Activated CD8-positive, alpha-beta memory T cell treated with anti-CD3 and anti-CD28 coated beads, Interleukin-2, amount 50 U/mL, for 4 hours (primary cell): ENCODE data around the gene CIAO2B.
"Not testable (repeated sequence)": the region's sequence is repeated elsewhere in the genome, so short reads cannot be mapped to it uniquely, and the experiment has no call there.

Experiments
- DNase-seq: peaks from one replicate; pipeline ENCODE4 v3.0.0-alpha.2; 2020

CIAO2B gene

GRCh38 chr16:66934138-66934838, at the start of gene CIAO2B:
TSS of gene CIAO2B (minus strand) at chr16:66934402. CDS start at chr16:66934364, 38 bp downstream.
- peak; percentile 90 for DNase-seq

DNA sequence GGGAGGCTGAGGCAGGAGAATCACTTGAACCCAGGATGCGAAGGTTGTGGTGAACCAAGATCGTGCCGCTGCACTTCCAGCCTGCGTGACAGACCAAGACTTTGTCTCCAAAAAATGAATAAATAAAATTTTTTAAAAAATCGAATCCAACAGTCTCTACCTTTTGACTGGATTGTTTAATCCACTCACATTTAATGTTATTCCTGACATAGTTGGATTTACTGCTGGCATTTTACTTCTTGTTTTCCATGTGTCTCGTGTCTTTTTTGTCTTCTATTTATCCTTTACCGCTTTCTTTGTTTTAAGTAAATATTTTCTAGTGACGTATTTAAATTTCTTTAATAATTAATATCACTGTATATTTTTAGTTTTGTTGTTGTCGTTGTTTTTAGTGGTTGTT, 48.8 kb upstream of the CIAO2B start:
- DNase-seq, result no peak

DNA sequence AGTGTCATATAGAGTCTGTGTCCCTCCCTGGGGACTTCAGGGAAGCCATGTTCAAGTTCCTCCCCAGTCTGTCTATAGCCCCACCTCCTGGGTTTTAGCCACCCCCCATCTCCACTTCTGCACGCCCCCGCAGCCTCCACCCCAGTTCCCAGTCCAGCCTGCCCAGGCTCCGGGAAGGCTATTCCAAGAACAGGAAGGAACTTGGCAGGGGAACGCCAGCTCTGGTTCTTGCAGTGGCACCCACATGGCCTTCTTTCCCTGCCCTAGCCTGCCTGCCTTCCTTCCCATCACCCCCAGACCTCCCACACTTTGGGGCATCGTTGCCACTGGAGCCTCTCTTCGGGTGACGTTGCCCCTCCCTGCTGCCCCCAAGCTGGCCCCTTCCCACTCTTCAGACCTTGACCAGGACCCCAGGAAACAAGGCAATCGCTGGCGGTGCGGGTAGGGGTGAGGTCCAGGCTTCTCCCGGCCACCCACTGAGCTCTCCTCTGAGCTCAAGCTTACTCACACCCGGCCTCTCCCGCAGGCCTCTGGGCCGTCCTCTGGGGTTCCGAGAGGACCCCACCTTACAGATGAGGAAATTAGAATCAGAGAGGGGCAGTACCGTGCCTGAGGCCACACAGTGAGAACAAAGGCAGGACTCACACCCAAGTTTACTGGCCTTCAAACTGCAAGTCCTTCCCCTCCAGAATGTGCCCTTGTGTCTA, 45.0 kb upstream of the CIAO2B start:
- DNase-seq, result no peak

- peak; percentile 91 for DNase-seq
These were observed 43.3 kb upstream of the CIAO2B start for GRCh38 chr16:66977341-66978113.

DNA sequence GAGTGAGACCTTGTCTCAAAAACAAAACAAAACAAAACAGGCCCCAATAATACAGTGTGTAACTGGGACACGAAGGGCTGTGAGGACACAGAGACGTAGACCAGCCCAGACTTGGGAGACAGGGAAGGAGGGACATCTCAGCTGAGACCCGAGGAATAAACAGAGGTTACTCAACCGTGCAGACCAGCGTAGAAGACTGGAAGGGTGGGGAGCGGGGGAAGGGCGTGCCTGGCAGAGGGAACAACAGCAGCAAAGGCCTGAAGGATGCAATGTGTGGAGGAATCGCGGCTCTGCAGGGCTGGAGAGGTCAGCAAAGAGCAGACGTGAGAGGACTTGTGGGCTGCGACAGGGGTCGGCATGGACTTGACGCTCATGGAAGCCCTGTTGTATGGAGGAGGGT, 42.5 kb upstream of the CIAO2B start:
- no peak for DNase-seq

- DNase-seq, result no peak
These were observed 41.2 kb upstream of the CIAO2B start for GRCh38 chr16:66975302-66975893.

- peak; percentile 37 for DNase-seq
These were observed 40.7 kb upstream of the CIAO2B start for GRCh38 chr16:66974932-66975246.

DNA sequence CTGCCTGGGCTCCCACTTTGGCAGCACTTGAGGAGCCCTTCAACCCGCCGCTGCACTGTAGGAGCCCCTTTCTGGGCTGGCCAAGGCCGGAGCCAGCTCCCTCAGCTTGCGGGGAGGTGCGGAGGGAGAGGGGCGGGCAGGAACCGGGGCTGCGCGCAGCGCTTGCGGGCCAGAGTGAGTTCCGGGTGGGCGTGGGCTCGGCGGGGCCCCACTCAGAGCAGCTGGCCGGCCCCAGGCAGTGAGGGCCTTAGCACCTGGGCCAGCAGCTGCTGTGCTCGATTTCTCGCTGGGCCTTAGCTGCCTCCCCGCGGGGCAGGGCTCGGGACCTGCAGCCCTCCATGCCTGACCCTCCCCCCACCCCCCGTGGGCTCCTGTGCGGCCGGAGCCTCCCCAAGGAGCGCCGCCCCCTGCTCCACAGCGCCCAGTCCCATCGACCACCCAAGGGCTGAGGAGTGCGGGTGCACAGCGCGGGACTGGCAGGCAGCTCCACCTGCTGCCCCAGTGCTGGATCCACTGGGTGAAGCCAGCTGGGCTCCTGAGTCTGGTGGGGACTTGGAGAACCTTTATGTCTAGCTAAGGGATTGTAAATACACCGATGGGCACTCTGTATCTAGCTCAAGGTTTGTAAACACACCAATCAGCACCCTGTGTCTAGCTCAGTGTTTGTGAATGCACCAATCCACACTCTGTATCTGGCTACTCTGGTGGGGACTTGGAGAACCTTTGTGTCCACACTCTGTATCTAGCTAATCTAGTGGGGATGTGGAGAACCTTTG, 40.1 kb upstream of the CIAO2B start:
- DNase-seq, result not testable (repeated sequence)

GRCh38 chr16:66973716-66974115, 39.5 kb upstream of the CIAO2B start:
- no peak for DNase-seq

GRCh38 chr16:66972983-66973382, 38.8 kb upstream of the CIAO2B start:
- no peak for DNase-seq

DNA sequence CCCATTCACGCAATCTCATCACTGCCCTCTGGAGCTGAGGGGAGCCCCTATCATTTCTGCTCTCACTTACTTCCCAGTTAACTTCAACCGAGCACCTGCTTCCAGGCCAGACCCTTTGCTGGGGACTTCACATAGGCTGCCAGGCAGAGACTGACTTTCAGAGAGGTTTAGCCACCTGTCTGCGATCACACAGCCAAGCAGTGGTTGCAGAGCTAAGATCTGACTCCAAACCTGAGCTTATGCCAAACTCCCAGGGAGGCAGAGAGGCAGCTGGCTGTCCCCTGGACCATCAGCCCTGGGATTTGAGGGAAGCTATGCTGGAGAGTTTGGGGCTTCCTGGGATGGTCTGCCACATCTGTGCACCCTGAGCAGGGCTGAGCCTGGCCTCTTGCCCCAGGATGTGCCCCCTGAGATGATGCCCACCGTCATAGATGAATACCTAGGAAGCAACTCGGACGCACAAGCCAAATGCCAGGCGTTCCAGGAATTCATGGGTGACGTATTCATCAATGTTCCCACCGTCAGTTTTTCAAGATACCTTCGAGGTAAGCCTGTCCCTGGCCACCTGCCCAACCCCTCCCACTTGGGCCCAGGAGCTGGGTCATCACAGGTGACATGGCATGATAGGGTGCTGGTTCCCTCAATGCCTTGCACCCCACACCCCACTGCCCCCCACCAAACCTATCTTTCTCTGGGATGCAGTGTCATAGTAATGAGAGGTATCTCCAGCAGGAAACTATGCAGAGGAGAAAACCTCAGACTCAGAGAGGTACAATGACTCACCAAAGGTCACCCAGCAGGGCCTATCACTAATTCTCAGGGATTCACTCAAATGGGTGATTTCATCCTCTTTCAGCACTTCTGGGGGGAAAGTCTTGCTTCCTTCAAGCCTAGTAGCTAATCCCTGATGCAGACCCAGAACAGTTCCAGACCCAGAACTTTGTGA, 36.8 kb upstream of the CIAO2B start:
- DNase-seq, result no peak

GRCh38 chr16:66968847-66969246, 34.6 kb upstream of the CIAO2B start:
- no peak for DNase-seq

- DNase-seq, result no peak
These were observed 29.8 kb upstream of the CIAO2B start for GRCh38 chr16:66964049-66964448.

DNA sequence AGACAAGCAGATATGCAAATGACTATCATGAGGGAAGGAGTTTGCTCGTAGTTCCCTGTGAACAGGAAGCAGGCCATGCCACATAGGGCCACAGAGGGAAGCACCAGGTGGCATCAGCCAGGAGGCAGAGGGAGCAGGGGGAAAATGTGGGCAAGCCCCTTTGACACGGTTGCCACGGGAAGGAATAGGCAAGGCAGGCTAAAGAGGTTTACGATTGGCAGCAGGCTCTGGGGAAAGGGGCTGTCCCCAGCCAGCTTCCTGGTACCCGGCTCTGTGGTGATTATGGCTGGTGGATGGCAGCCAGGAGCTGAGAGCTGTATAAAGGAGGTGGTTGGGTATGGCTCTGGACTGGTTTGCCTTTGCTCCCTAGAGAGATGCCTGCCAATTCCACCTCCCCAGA, 27.7 kb upstream of the CIAO2B start:
- no peak for DNase-seq

GRCh38 chr16:66961065-66961744, 27.0 kb upstream of the CIAO2B start, which contains the start of gene CES3:
TSS of gene CES3 (plus strand) at chr16:66961266. CDS start at chr16:66961308, 42 bp downstream.
- peak; percentile 50 for DNase-seq

GRCh38 chr16:66960270-66960669, 26.1 kb upstream of the CIAO2B start:
- no peak for DNase-seq

- no peak for DNase-seq
These were observed 25.5 kb upstream of the CIAO2B start for GRCh38 chr16:66959704-66960161.

- no peak for DNase-seq
These were observed 24.9 kb upstream of the CIAO2B start for GRCh38 chr16:66958857-66959703.

DNA sequence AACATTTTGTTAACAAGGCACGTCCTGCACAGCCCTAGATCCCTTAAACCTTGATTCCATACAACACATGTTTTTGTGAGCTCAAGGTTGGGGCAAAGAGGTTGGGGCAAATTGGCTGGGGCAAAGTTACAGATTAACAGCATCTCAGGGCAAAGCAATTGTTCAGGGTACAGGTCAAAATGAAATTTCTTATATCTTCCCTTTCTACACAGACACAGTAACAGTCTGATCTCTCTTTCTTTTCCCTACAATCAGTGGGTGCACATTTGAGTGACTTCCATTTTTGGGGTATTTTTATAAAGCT, 21.9 kb upstream of the CIAO2B start:
- not testable (repeated sequence) for DNase-seq
